Calu3 (cell line): ENCODE measurements around the gene C10orf90. TPM values are rescaled to one million over a fixed set of nuclear protein-coding genes. Genes with fewer than 3 reads are reported as not detected.

Experiments
- BruUV-seq: library from RNA; stranded (reverse); fragments of 400-500 nt; replicated peaks from 2 replicates; lab custom pipeline; 2021; lab: Mats Ljungman, UMichigan
- CTCF ChIA-PET: fragments of 300-600 bp; sonication (Branson Sonifier 250); formaldehyde crosslinking; loops from one replicate; lab custom pipeline; 2022; ENCODE audit warnings: antibody characterized with exemption; lab: Charles Lee
- DNase-seq: peaks from one replicate; pipeline ENCODE4 v3.0.0; 2022
- H3K27ac Mint-ChIP-seq: one replicate; pipeline ENCODE4 v1.8.0; 2022; ENCODE audit warnings: mixed read lengths; ENCODE audit not compliant: unreplicated experiment
- H3K27me3 Mint-ChIP-seq: one replicate; pipeline ENCODE4 v1.8.0; 2022; ENCODE audit warnings: mixed read lengths; ENCODE audit not compliant: unreplicated experiment
- H3K36me3 Mint-ChIP-seq: one replicate; pipeline ENCODE4 v1.8.0; 2022; ENCODE audit warnings: mild to moderate bottlenecking, moderate library complexity, mixed read lengths; ENCODE audit not compliant: insufficient read depth, unreplicated experiment
- H3K4me1 Mint-ChIP-seq: one replicate; pipeline ENCODE4 v1.8.0; 2022; ENCODE audit warnings: mild to moderate bottlenecking, low read depth, mixed read lengths; ENCODE audit not compliant: unreplicated experiment
- H3K4me3 Mint-ChIP-seq: one replicate; pipeline ENCODE4 v1.8.0; 2022; ENCODE audit warnings: mild to moderate bottlenecking, low read depth, moderate library complexity, mixed read lengths; ENCODE audit not compliant: unreplicated experiment
- H3K9me3 Mint-ChIP-seq: one replicate; pipeline ENCODE4 v1.8.0; 2022; ENCODE audit warnings: low read depth, mixed read lengths; ENCODE audit not compliant: unreplicated experiment
- CTCF ChIP-seq: fragments of 200-600 bp; IDR thresholded peaks from one replicate; pipeline ENCODE4 v1.8.0; 2022; ENCODE audit warnings: antibody characterized with exemption; ENCODE audit not compliant: unreplicated experiment
- intact Hi-C: fragments of 100-400 bp; cut with micrococcal nuclease; formaldehyde crosslinking; loops from one replicate; pipeline ENCODE4 v1.10.0; 2022; ENCODE audit not compliant: unreplicated experiment
- total RNA-seq: library from RNA; stranded (reverse); gene quantifications from 2 replicates; pipeline ENCODE4 v1.2.3, GENCODE V29; 2022

The C10orf90 gene
- total RNA-seq, 1 experiment from 2014 or later: not detected

DNA sequence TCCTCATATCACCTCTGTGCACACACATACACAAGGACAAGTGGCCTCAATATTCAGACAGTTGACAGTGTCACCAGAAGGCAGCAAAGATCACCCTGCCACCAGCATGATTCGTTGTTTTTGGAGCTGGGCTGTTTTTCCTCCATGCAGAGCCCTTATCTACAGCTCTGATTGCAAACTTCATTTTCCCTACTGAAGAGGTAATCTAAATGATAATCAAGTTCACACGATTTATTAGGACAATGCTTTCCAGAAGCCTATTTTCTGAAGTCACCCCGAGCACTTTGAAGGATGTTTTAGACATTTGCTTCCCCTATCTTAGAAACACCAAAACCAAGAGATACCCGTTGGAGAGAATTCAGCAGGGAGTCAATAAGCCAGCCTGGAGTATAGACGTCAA, 236.3 kb downstream of the C10orf90 start:
- Mint-ChIP-seq H3K4me3 (no peak overlapping the region), H3K9me3 (peaks cover 2% of the 10 kb centered on the region), H3K27ac (no peak overlapping the region), H3K27me3 (no peaks in the 10 kb centered on the region), H3K4me1 (no peaks in the 10 kb centered on the region), H3K36me3 (no peaks in the 10 kb centered on the region)
- DNase-seq: no peak
- BruUV-seq: no TSS peak
- intact Hi-C loops: no loop called here
- CTCF ChIA-PET: interaction anchor here (0.5 kb wide), 1 partner anchor 101 kb away, joined by 4 read pairs; no protein-coding TSS in a partner anchor
- no peak for TF ChIP-seq CTCF

- Mint-ChIP-seq H3K27me3 (no peaks in the 10 kb centered on the region), H3K9me3 (peaks cover 2% of the 10 kb centered on the region), H3K4me3 (no peak overlapping the region), H3K27ac (no peak overlapping the region), H3K4me1 (no peaks in the 10 kb centered on the region), H3K36me3 (no peaks in the 10 kb centered on the region)
- TF ChIP-seq CTCF: no peak
- CTCF ChIA-PET: no interaction called here
- intact Hi-C loops: no loop called here
- no TSS peak for BruUV-seq
- DNase-seq: no peak
These were observed 237.1 kb downstream of the C10orf90 start for GRCh38 chr10:126433351-126433750.

- no TSS peak for BruUV-seq
- Mint-ChIP-seq H3K27me3 (peaks cover 4% of the 10 kb centered on the region), H3K4me1 (no peaks in the 10 kb centered on the region), H3K36me3 (no peaks in the 10 kb centered on the region), H3K9me3 (peaks cover 2% of the 10 kb centered on the region), H3K27ac (no peak overlapping the region), H3K4me3 (no peak overlapping the region)
- CTCF ChIA-PET: no interaction called here
- no peak for DNase-seq
- no peak for TF ChIP-seq CTCF
- intact Hi-C loops: no loop called here
These were observed 238.0 kb downstream of the C10orf90 start for GRCh38 chr10:126432507-126432906.

DNA sequence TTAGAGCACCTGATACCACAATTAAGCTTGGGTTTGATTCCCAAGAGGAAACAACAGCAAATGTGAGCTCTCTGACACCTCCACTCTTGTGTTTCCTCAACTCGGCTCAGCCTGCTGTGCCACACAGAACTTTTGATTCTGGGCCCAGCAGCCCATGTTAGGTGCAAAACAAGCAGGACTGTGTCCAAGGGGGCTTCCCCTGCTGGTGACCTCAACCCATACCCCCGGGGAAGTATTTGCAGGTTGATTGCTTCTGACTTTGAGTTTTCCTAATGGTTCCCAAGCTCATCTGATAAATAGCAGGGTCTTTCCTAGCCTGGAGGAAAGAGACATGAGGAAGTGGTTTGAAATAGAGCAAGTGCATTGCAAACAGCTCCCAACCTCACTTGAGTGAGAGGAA, 238.7 kb downstream of the C10orf90 start:
- CTCF ChIA-PET: no interaction called here
- H3K4me1 Mint-ChIP-seq: no peaks in the 10 kb centered on the region
- intact Hi-C loops: no loop called here
- no TSS peak for BruUV-seq
- H3K9me3 Mint-ChIP-seq: peaks cover 2% of the 10 kb centered on the region
- DNase-seq: no peak
- H3K4me3 Mint-ChIP-seq: no peak overlapping the region
- H3K36me3 Mint-ChIP-seq: no peaks in the 10 kb centered on the region
- no peak for TF ChIP-seq CTCF
- peaks cover 11% of the 10 kb centered on the region for H3K27me3 Mint-ChIP-seq
- H3K27ac Mint-ChIP-seq: no peak overlapping the region
